HG03064 (cell line): ENCODE measurements around the gene FGD4.
"Not testable (repeated sequence)": the region's sequence is repeated elsewhere in the genome, so short reads cannot be mapped to it uniquely, and the experiment has no call there.

Experiments
- ATAC-seq: cut with Tn5 transposase; IDR thresholded peaks from one replicate; pipeline ENCODE4 v1.9.1; 2021; ENCODE audit warnings: low read depth; ENCODE audit not compliant: unreplicated experiment

FGD4 gene

GRCh38 chr12:32488132-32488531 lies 88.8 kb downstream of the FGD4 start:
- ATAC-seq: no peak

GRCh38 chr12:32489070-32489469 lies 89.7 kb downstream of the FGD4 start:
- no peak for ATAC-seq

- no peak for ATAC-seq
Observed at GRCh38 chr12:32490801-32491200, 91.4 kb downstream of the FGD4 start.

- ATAC-seq: no peak
Observed at GRCh38 chr12:32493282-32493681, 93.9 kb downstream of the FGD4 start.

- no peak for ATAC-seq
Observed at GRCh38 chr12:32494656-32495055, 95.3 kb downstream of the FGD4 start.

GRCh38 chr12:32496946-32497345 lies 97.6 kb downstream of the FGD4 start:
- no peak for ATAC-seq

GRCh38 chr12:32497864-32498263 lies 98.5 kb downstream of the FGD4 start:
- no peak for ATAC-seq

GRCh38 chr12:32499048-32499447 lies 99.7 kb downstream of the FGD4 start:
- ATAC-seq: no peak

- no peak for ATAC-seq
Observed at GRCh38 chr12:32501835-32502333, 102.5 kb downstream of the FGD4 start.

GRCh38 chr12:32502693-32503502 lies 103.5 kb downstream of the FGD4 start:
- no peak for ATAC-seq

- no peak for ATAC-seq
Observed at GRCh38 chr12:32503730-32504129, 104.4 kb downstream of the FGD4 start.

- no peak for ATAC-seq
Observed at GRCh38 chr12:32504591-32504990, 105.2 kb downstream of the FGD4 start.

- no peak for ATAC-seq
Observed at GRCh38 chr12:32505067-32505945, 105.9 kb downstream of the FGD4 start.

GRCh38 chr12:32507096-32507941 lies 108.0 kb downstream of the FGD4 start:
- not testable (repeated sequence) for ATAC-seq

- ATAC-seq: no peak
Observed at GRCh38 chr12:32507942-32508320, 108.6 kb downstream of the FGD4 start.

- no peak for ATAC-seq
Observed at GRCh38 chr12:32508626-32509025, 109.3 kb downstream of the FGD4 start.

GRCh38 chr12:32509328-32510091 lies 110.2 kb downstream of the FGD4 start:
- ATAC-seq: no peak

GRCh38 chr12:32511976-32512375 lies 112.6 kb downstream of the FGD4 start:
- ATAC-seq: not testable (repeated sequence)

- no peak for ATAC-seq
Observed at GRCh38 chr12:32512379-32512778, 113.0 kb downstream of the FGD4 start.

- no peak for ATAC-seq
Observed at GRCh38 chr12:32512910-32513309, 113.6 kb downstream of the FGD4 start.
